Spinal cord (tissue), 10 donors: Measurements from ENCODE around the gene MYL5. TPM values are rescaled to one million over a fixed set of nuclear protein-coding genes. Genes with fewer than 3 reads are reported as not detected.
"Not testable (repeated sequence)": the region's sequence is repeated elsewhere in the genome, so short reads cannot be mapped to it uniquely, and the experiment has no call there.

Experiments
- DNase-seq, 6 donors: peaks; one replicate each; pipeline versions ENCODE4 v3.0.0 to v3.0.0-alpha.2; 2013 to 2015; ENCODE audit warnings: low spot score in 6 of 6, low read depth in 4 of 6
- H3K27ac ChIP-seq: one replicate; pipeline ENCODE4 v1.5.1; 2013; ENCODE audit warnings: low read depth, low read length, control low read depth
- H3K27me3 ChIP-seq: one replicate; pipeline ENCODE4 v1.6.1; 2013; ENCODE audit warnings: low read length; ENCODE audit not compliant: control insufficient read depth, insufficient read depth
- H3K36me3 ChIP-seq: one replicate; pipeline ENCODE4 v1.6.1; 2013; ENCODE audit warnings: low read length; ENCODE audit not compliant: control insufficient read depth, insufficient read depth
- H3K4me1 ChIP-seq: one replicate; pipeline ENCODE4 v1.6.1; 2013; ENCODE audit warnings: low read length; ENCODE audit not compliant: control insufficient read depth, insufficient read depth
- H3K4me3 ChIP-seq: one replicate; pipeline ENCODE4 v1.5.1; 2013; ENCODE audit warnings: low read depth, low read length, control low read depth
- H3K9me3 ChIP-seq: one replicate; pipeline ENCODE4 v1.6.1; 2013; ENCODE audit warnings: low read length; ENCODE audit not compliant: control insufficient read depth, insufficient read depth
- WGBS: methylation state at CpG from one replicate; pipeline ENCODE4 v1.1.5; 2013; ENCODE audit warnings: missing lambda C conversion rate; ENCODE audit not compliant: insufficient coverage; 5-methylcytosine and 5-hydroxymethylcytosine counted together
- polyA plus RNA-seq, 2 donors: library from polyadenylated mRNA; unstranded; fragments of 120-200 nt; gene quantifications; one replicate each; pipeline ENCODE4 v1.2.1, GENCODE V29; 2013; ENCODE audit not compliant: insufficient read length in 2 of 2
- total RNA-seq, 2 donors: library from RNA; depleted of rRNA in 1 of 2; stranded (reverse); fragments of 120-200 nt in 1 of 2; fragments of >200 nt in 1 of 2; gene quantifications; one replicate each; pipeline versions ENCODE4 v1.2.3 to v1.2.4, GENCODE V29; 2013 to 2014
- donor health status: healthy.

The MYL5 gene
- total and polyA plus RNA-seq, 4 donors: 5.8 to 27.3 (median 18.0) TPM

DNA sequence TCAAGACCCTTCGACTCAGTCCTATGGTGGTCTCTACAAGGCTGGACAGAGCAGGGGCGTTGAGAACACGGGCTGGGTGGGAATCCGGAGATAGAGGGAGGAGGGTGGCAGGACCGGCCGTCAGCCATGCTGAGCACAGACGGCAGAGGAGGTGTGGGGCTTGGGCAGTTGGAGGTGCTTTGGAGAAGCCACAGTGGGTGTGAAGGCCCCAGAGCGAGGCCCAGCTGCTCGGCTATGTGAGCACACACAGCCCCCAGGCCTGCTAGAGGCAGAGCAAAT, 44.8 kb upstream of the MYL5 start:
- Histone ChIP-seq H3K27me3 (no peaks in the 10 kb centered on the region), H3K9me3 (no peaks in the 10 kb centered on the region), H3K4me3 (no peak overlapping the region), H3K27ac (no peak overlapping the region), H3K36me3 (no peaks in the 10 kb centered on the region), H3K4me1 (peaks cover 10% of the 10 kb centered on the region)
- WGBS: 73% methylated on average over 8 of the region's 9 CpGs
- DNase-seq: no peak

DNA sequence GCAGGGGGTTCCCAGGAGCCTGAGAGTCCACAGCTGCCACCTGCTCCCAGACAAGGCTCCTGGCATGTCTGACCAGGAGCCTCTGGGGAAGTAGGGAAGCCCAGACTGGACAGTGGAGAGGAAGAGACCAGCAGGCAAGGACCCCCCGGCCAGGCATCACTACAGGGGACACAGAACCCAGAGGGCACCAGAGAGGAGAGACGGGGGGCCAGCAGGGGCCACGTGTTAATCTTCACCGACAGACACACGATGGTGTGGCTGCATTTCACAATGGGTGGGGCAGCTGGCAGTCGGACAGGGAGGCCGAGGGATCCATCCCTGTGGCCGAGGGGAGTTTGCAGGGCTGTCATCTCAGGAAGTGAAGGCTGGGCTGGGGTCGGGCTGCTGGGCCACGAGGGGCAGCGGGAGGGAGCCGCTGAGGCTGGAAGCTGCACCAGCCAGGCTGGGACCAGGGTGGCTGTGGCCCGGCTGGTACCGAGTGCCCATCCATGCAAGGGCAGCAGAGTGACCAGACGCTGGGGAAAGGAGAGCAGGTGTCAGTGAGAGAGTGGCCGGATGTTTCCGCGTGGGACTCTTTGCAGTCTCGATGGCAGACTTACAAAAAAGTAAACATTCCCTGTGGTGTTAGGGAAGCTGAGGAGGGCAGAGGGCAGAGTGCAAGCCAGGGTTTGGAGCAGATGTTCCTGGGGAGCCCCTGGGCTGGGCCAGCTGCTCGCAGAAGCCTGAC, 44.3 kb upstream of the MYL5 start:
- Histone ChIP-seq H3K4me1 (peaks cover 10% of the 10 kb centered on the region), H3K27ac (no peak overlapping the region), H3K4me3 (no peak overlapping the region), H3K36me3 (no peaks in the 10 kb centered on the region), H3K9me3 (no peaks in the 10 kb centered on the region), H3K27me3 (no peaks in the 10 kb centered on the region)
- DNase-seq: no peak
- 61% methylated on average over 20 of the region's 20 CpGs for WGBS

DNA sequence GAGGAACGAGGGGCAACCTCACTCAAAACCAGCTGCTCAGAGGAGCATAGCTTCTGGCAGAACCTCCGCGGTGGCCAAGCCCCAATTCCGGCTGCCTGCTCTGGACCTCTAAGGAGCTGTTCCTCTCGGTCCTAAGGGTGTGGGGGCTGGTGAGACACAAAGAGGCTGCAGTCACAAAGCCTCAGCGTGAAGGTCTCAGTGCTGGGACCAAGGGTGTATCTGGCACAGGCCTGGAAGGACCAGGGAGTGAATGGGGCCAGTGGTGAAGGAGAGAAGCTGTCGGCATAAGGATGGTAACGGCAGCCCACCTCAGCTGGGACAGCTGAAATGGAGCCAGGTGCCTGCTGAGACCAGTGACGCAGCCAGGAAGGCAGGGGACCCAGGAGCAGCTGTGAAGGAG, 43.7 kb upstream of the MYL5 start:
- 71% methylated on average over 9 of the region's 9 CpGs for WGBS
- H3K27ac ChIP-seq: no peak overlapping the region
- DNase-seq: no peak
- H3K4me3 ChIP-seq: no peak overlapping the region
- H3K27me3 ChIP-seq: no peaks in the 10 kb centered on the region
- H3K9me3 ChIP-seq: no peaks in the 10 kb centered on the region
- no peaks in the 10 kb centered on the region for H3K36me3 ChIP-seq
- peaks cover 10% of the 10 kb centered on the region for H3K4me1 ChIP-seq

DNA sequence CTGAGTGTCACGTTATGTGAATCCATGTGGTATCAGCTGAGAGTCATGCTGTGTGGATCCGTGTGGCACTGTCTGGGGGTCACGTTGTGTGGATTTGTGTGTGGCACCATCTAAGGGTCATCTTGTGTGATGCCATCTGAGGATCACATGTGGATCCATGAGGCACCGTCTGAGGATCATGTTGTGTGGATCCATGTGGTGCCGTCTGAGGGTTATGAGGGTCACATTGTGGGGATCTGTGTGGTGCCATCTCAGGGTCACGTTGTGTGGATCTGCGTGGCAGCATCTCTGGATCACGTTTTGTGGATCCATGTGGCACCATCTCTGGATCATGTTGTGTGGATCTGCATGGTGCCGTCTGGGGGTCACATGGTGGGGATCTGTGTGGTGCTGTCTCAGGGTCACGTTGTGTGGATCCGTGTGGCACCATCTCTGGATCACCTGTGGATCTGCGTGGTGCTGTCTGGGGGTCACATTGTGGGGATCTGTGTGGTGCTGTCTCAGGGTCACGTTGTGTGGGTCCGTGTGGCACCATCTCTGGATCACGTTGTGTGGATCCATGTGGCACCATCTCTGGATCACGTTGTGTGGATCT, 42.0 kb upstream of the MYL5 start:
- no peaks in the 10 kb centered on the region for H3K27me3 ChIP-seq
- no peak overlapping the region for H3K27ac ChIP-seq
- no peak for DNase-seq
- H3K36me3 ChIP-seq: peaks cover 3% of the 10 kb centered on the region
- 94% methylated on average over 16 of the region's 16 CpGs for WGBS
- H3K9me3 ChIP-seq: no peaks in the 10 kb centered on the region
- no peak overlapping the region for H3K4me3 ChIP-seq
- peaks cover 15% of the 10 kb centered on the region for H3K4me1 ChIP-seq

DNA sequence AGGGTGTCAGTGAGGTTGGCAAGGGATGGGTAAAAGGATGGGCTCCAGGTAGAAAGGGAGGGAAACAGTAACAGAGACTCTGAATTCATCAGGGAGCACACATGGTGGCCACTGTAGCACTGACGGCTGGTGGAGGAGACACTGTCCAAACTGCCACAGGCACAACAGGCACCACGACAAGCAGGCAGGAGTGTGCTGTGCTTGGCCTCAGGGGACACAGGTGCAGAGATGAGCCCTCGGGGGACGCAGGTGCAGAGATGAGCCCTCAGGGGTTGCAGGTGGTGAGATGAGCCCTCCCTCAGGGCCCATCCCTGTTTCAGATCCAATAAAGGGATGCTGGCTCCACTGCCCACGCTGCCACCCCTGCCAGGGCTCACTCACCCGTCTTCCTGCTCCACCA, 41.4 kb upstream of the MYL5 start:
- Histone ChIP-seq H3K4me3 (no peak overlapping the region), H3K9me3 (no peaks in the 10 kb centered on the region), H3K27ac (no peak overlapping the region), H3K4me1 (peaks cover 20% of the 10 kb centered on the region), H3K36me3 (peaks cover 3% of the 10 kb centered on the region), H3K27me3 (no peaks in the 10 kb centered on the region)
- DNase-seq: no peak
- WGBS: 85% methylated on average over 6 of the region's 6 CpGs

DNA sequence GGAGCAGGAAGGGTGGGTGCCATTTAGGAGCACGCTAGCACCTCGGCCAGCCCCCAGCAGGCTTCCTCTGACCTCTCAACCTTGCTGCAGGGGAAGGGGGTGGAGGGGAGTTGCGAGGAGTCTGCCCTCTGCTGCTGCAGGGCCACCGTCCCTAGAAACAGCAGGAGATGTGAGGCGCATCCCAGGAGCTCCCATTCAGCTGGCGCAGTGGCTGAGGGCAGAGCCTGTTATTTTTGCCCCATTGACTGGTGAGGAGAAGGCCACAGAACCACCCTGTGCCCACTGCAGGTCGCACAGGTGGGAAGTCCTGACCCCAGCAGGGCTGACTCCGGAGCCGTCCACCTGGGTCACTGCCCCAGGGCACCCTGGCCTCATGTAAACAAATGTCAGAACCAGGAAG, 40.9 kb upstream of the MYL5 start:
- 70% methylated on average over 9 of the region's 9 CpGs for WGBS
- Histone ChIP-seq H3K9me3 (no peaks in the 10 kb centered on the region), H3K36me3 (peaks cover 3% of the 10 kb centered on the region), H3K27ac (no peak overlapping the region), H3K27me3 (no peaks in the 10 kb centered on the region), H3K4me3 (no peak overlapping the region), H3K4me1 (peaks cover 20% of the 10 kb centered on the region)
- DNase-seq: no peak

DNA sequence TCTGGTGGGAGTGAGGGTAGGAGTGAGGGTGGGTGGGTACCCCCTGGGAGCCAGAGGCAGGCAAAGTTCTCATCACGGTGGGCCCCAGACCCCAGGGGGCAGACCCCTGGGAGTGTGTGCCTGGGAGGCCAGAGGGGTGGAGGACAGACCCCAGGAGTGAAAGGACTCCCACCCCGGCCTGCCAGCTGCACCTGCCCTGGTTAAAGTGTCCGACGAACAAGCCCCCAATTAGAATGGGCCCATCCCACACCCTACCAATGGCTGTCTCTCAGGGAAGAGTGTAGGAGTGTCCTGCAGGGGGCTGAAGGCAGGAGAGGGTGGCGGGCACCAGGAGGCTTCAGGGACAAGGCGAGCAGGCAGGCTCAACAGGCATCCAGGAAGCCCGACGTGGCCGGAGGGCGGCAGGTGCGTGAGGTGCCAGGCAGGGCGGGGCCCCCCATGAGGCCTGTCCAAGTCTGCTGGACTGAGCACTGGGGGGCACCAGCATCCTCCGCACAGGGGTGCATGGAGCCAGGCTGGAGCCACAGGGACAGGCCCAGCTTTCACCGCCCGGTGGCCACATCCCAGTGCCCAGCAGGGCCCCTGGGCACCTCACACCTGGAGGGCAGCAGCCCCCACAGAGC, 40.3 kb upstream of the MYL5 start:
- Histone ChIP-seq H3K27ac (no peak overlapping the region), H3K36me3 (peaks cover 3% of the 10 kb centered on the region), H3K4me1 (peaks cover 20% of the 10 kb centered on the region), H3K9me3 (no peaks in the 10 kb centered on the region), H3K4me3 (no peak overlapping the region), H3K27me3 (no peaks in the 10 kb centered on the region)
- no peak for DNase-seq
- WGBS: 80% methylated on average over 12 of the region's 15 CpGs

DNA sequence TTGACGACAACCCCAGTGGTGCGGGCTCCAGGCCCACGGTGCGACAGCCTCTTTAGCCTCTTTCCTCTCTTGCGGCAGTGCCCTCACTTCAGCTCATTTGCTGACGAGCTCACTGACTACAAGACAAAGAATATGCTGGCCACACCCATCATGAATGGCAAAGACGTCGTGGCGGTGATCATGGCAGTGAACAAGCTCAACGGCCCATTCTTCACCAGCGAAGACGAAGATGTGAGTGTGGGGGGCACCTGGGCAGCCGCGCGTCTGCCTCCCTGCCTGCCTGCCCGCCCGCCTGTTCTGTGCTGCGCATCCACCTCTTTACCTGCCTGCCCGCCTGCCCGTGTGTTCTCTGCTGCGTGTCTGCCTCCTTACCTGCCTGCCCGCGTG, 39.8 kb upstream of the MYL5 start:
- WGBS: 71% methylated on average over 17 of the region's 23 CpGs
- H3K9me3 ChIP-seq: no peaks in the 10 kb centered on the region
- no peak overlapping the region for H3K27ac ChIP-seq
- no peaks in the 10 kb centered on the region for H3K27me3 ChIP-seq
- DNase-seq: no peak
- no peak overlapping the region for H3K4me3 ChIP-seq
- peaks cover 3% of the 10 kb centered on the region for H3K36me3 ChIP-seq
- H3K4me1 ChIP-seq: peaks cover 20% of the 10 kb centered on the region

DNA sequence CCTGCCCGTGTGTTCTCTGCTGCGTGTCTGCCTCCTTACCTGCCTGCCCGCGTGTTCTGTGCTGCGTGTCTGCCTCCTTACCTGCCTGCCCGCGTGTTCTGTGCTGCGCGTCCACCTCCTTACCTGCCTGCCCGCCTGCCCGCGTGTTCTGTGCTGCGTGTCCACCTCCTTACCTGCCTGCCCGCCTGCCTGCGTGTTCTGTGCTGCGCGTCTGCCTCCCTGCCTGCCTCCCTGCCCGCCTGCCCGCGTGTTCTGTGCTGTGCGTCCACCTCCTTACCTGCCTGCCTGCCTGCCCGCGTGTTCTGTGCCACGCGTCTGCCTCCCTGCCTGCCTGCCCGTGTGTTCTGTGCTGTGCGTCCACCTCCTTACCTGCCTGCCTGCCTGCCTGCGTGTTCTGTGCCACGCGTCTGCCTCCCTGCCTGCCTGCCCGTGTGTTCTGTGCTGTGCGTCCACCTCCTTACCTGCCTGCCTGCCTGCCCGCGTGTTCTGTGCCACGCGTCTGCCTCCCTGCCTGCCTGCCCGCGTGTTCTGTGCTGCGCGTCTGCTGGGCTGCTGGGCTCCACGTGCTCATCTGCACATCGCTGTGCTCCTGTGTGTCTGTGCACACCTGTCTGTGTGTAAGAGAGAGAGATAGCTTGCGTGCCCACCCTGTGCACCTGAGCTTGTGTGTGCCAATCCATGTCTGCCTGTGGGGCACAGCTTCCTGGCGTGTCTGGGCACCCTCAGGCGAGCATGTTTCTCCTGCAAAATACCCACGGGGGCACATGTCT, 39.1 kb upstream of the MYL5 start:
- not testable (repeated sequence) for H3K9me3 ChIP-seq, H3K36me3 ChIP-seq, H3K4me3 ChIP-seq, H3K27me3 ChIP-seq, DNase-seq, H3K27ac ChIP-seq
- peaks cover 16% of the 10 kb centered on the region for H3K4me1 ChIP-seq
- 95% methylated on average over 38 of the region's 46 CpGs for WGBS
